IPS-15b (cell line): ENCODE data around the gene CTDSPL.

ENCODE experiments used
- H3K27me3 ChIP-seq: one replicate; pipeline ENCODE4 v1.6.1; 2013; ENCODE audit warnings: low read length; ENCODE audit not compliant: control insufficient read depth, insufficient read depth
- H3K36me3 ChIP-seq: one replicate; pipeline ENCODE4 v1.6.1; 2013; ENCODE audit warnings: low read length; ENCODE audit not compliant: control insufficient read depth, insufficient read depth
- H3K4me1 ChIP-seq: one replicate; pipeline ENCODE4 v1.6.1; 2013; ENCODE audit warnings: mild to moderate bottlenecking, low read length; ENCODE audit not compliant: control insufficient read depth, insufficient read depth
- H3K4me3 ChIP-seq: one replicate; pipeline ENCODE4 v1.5.1; 2013; ENCODE audit warnings: low read depth, low read length
- H3K9ac ChIP-seq: one replicate; pipeline ENCODE4 v1.6.1; 2013; ENCODE audit warnings: low read depth, mild to moderate bottlenecking, low read length
- H3K9me3 ChIP-seq: one replicate; pipeline ENCODE4 v1.6.1; 2013; ENCODE audit warnings: mild to moderate bottlenecking, low read length; ENCODE audit not compliant: control insufficient read depth, insufficient read depth

Gene CTDSPL

GRCh38 chr3:37941608-37942508, 80.2 kb downstream of the CTDSPL start:
- H3K9me3 ChIP-seq: no peaks in the 10 kb centered on the region
- H3K27me3 ChIP-seq: no peaks in the 10 kb centered on the region
- H3K36me3 ChIP-seq: no peaks in the 10 kb centered on the region
- H3K9ac ChIP-seq: no peak overlapping the region
- H3K4me3 ChIP-seq: no peak overlapping the region
- H3K4me1 ChIP-seq: no peaks in the 10 kb centered on the region

GRCh38 chr3:37942646-37943045, 81.0 kb downstream of the CTDSPL start:
- no peaks in the 10 kb centered on the region for H3K36me3 ChIP-seq
- no peaks in the 10 kb centered on the region for H3K27me3 ChIP-seq
- H3K9me3 ChIP-seq: no peaks in the 10 kb centered on the region
- no peak overlapping the region for H3K9ac ChIP-seq
- no peaks in the 10 kb centered on the region for H3K4me1 ChIP-seq
- H3K4me3 ChIP-seq: no peak overlapping the region

GRCh38 chr3:37943126-37943525, 81.4 kb downstream of the CTDSPL start:
- Histone ChIP-seq H3K4me1 (no peaks in the 10 kb centered on the region), H3K27me3 (no peaks in the 10 kb centered on the region), H3K9ac (no peak overlapping the region), H3K4me3 (no peak overlapping the region), H3K9me3 (no peaks in the 10 kb centered on the region), H3K36me3 (no peaks in the 10 kb centered on the region)

GRCh38 chr3:37943631-37944314, 82.1 kb downstream of the CTDSPL start:
- Histone ChIP-seq H3K9me3 (no peaks in the 10 kb centered on the region), H3K9ac (no peak overlapping the region), H3K36me3 (no peaks in the 10 kb centered on the region), H3K27me3 (no peaks in the 10 kb centered on the region), H3K4me1 (no peaks in the 10 kb centered on the region), H3K4me3 (no peak overlapping the region)

- Histone ChIP-seq H3K9me3 (no peaks in the 10 kb centered on the region), H3K4me1 (no peaks in the 10 kb centered on the region), H3K4me3 (no peak overlapping the region), H3K27me3 (no peaks in the 10 kb centered on the region), H3K36me3 (no peaks in the 10 kb centered on the region), H3K9ac (no peak overlapping the region)
These were observed 82.7 kb downstream of the CTDSPL start for GRCh38 chr3:37944391-37944842.

GRCh38 chr3:37945156-37945806, 83.6 kb downstream of the CTDSPL start:
- Histone ChIP-seq H3K27me3 (no peaks in the 10 kb centered on the region), H3K9me3 (no peaks in the 10 kb centered on the region), H3K4me3 (no peak overlapping the region), H3K36me3 (no peaks in the 10 kb centered on the region), H3K4me1 (no peaks in the 10 kb centered on the region), H3K9ac (no peak overlapping the region)

GRCh38 chr3:37945807-37946530, 84.3 kb downstream of the CTDSPL start:
- no peak overlapping the region for H3K9ac ChIP-seq
- H3K36me3 ChIP-seq: no peaks in the 10 kb centered on the region
- no peak overlapping the region for H3K4me3 ChIP-seq
- H3K4me1 ChIP-seq: no peaks in the 10 kb centered on the region
- H3K27me3 ChIP-seq: no peaks in the 10 kb centered on the region
- H3K9me3 ChIP-seq: no peaks in the 10 kb centered on the region

GRCh38 chr3:37946531-37946889, 84.8 kb downstream of the CTDSPL start:
- Histone ChIP-seq H3K4me3 (no peak overlapping the region), H3K27me3 (no peaks in the 10 kb centered on the region), H3K9ac (no peak overlapping the region), H3K36me3 (no peaks in the 10 kb centered on the region), H3K9me3 (no peaks in the 10 kb centered on the region), H3K4me1 (no peaks in the 10 kb centered on the region)

GRCh38 chr3:37949866-37950265, 88.2 kb downstream of the CTDSPL start:
- no peak overlapping the region for H3K9ac ChIP-seq
- H3K4me1 ChIP-seq: no peaks in the 10 kb centered on the region
- no peak overlapping the region for H3K4me3 ChIP-seq
- peaks cover 5% of the 10 kb centered on the region for H3K36me3 ChIP-seq
- no peaks in the 10 kb centered on the region for H3K9me3 ChIP-seq
- H3K27me3 ChIP-seq: no peaks in the 10 kb centered on the region

GRCh38 chr3:37952564-37952963, 90.9 kb downstream of the CTDSPL start:
- Histone ChIP-seq H3K9me3 (no peaks in the 10 kb centered on the region), H3K9ac (no peak overlapping the region), H3K4me1 (peaks cover 4% of the 10 kb centered on the region), H3K36me3 (peaks cover 5% of the 10 kb centered on the region), H3K27me3 (no peaks in the 10 kb centered on the region), H3K4me3 (no peak overlapping the region)

GRCh38 chr3:37953226-37953625, 91.5 kb downstream of the CTDSPL start:
- peaks cover 4% of the 10 kb centered on the region for H3K4me1 ChIP-seq
- no peaks in the 10 kb centered on the region for H3K9me3 ChIP-seq
- peaks cover 5% of the 10 kb centered on the region for H3K36me3 ChIP-seq
- no peaks in the 10 kb centered on the region for H3K27me3 ChIP-seq
- no peak overlapping the region for H3K4me3 ChIP-seq
- H3K9ac ChIP-seq: no peak overlapping the region
